CD4-positive, alpha-beta T cell treated with Interleukin-10 for 1 hour (primary cell): Measurements from ENCODE around the gene ABCC5.
"Not testable (repeated sequence)": the region's sequence is repeated elsewhere in the genome, so short reads cannot be mapped to it uniquely, and the experiment has no call there.

Experiments used
- DNase-seq: peaks from one replicate; pipeline ENCODE4 v3.0.0-alpha.2; 2020

Gene ABCC5

GRCh38 chr3:184017672-184018423, at the start of gene ABCC5:
ABCC5 (minus strand) TSS chr3:184017884; CDS start chr3:184014392, 3,492 bp downstream.
- peak; percentile 88 for DNase-seq

- no peak for DNase-seq
Measured at GRCh38 chr3:184066211-184066610, 48.5 kb upstream of the ABCC5 start.

- DNase-seq = no peak
Measured at GRCh38 chr3:184062637-184063036, 45.0 kb upstream of the ABCC5 start.

GRCh38 chr3:184059424-184059823, 41.7 kb upstream of the ABCC5 start:
- no peak for DNase-seq

GRCh38 chr3:184058029-184058428, 40.3 kb upstream of the ABCC5 start:
- DNase-seq = no peak

GRCh38 chr3:184052767-184053166, 35.1 kb upstream of the ABCC5 start, which contains the start of gene HTR3C:
HTR3C (plus strand) TSS chr3:184053047; CDS start chr3:184053081, 34 bp downstream.
- DNase-seq = no peak

GRCh38 chr3:184050217-184050847, 32.6 kb upstream of the ABCC5 start:
- no peak for DNase-seq

GRCh38 chr3:184045995-184046394, 28.3 kb upstream of the ABCC5 start:
- DNase-seq = no peak

GRCh38 chr3:184042617-184043016, 24.9 kb upstream of the ABCC5 start:
- no peak for DNase-seq

- DNase-seq = no peak
Measured at GRCh38 chr3:184040010-184040409, 22.3 kb upstream of the ABCC5 start.

GRCh38 chr3:184039414-184039813, 21.7 kb upstream of the ABCC5 start:
- no peak for DNase-seq

GRCh38 chr3:184038307-184038706, 20.6 kb upstream of the ABCC5 start:
- not testable (repeated sequence) for DNase-seq

GRCh38 chr3:184037816-184038215, 20.1 kb upstream of the ABCC5 start:
- no peak for DNase-seq

GRCh38 chr3:184031187-184031792, 13.6 kb upstream of the ABCC5 start, which contains the start of gene HTR3D:
HTR3D (plus strand) TSS chr3:184031742; CDS start chr3:184031742, 0 bp downstream.
- DNase-seq = no peak

- no peak for DNase-seq
Measured at GRCh38 chr3:184030536-184030935, 12.9 kb upstream of the ABCC5 start.

- no peak for DNase-seq
Measured at GRCh38 chr3:184029443-184029842, 11.8 kb upstream of the ABCC5 start.

GRCh38 chr3:184028275-184028890, 10.7 kb upstream of the ABCC5 start:
- not testable (repeated sequence) for DNase-seq

GRCh38 chr3:184025256-184025655, 7.6 kb upstream of the ABCC5 start:
- not testable (repeated sequence) for DNase-seq

GRCh38 chr3:184022323-184022722, 4.6 kb upstream of the ABCC5 start:
- DNase-seq = no peak

GRCh38 chr3:184018424-184018973, 815 bp upstream of the ABCC5 start:
- no peak for DNase-seq

GRCh38 chr3:184016811-184017671, 643 bp downstream of the ABCC5 start:
- DNase-seq = peak; percentile 59

GRCh38 chr3:184016169-184016570, 1.5 kb downstream of the ABCC5 start:
- DNase-seq = no peak
